Brain pericyte (primary cell): ENCODE data around the gene AP3S1.

ENCODE experiments used
- DNase-seq: peaks from one replicate; pipeline ENCODE4 v3.0.0-alpha.2; 2012; ENCODE audit warnings: low read depth, low spot score

The AP3S1 gene

DNA sequence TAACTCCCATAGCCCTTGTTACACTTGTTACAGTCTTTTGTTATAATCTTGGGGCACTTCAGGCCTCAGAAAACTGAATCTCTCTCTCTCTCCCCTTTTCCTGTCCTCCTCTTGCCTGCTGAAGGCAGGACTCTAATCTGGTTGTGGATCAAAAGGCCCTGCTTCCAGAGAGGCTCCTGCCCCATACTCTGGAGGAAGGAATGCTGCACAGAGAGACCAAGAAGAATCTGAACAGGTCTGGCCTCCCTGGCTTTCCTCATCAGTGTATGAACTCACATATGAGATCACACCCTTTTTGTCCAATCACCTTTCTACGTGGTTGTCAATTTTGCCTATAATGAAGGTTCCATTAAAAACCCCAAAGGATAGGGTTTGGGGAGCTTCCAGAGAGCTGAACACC lies 94.3 kb downstream of the AP3S1 start:
- DNase-seq, result no peak

DNA sequence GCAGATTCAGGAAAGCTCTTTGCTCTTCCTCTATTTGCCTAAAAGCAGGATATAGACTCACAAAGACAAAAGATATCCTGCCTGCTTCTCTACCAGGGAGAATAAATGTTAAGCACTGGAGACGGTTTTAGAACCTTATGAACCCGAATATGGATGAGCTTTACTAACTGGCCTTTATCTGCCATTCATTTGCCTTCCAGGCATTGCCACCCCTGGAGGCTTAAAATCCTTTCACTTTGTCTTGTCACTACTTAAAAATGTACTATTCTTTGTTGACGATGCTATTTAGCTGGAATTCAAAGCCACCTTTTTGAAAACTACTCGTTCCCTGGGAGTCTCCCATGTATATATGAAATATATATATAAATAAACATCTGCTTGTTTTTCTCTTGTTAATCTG lies 97.3 kb downstream of the AP3S1 start:
- DNase-seq, result no peak

DNA sequence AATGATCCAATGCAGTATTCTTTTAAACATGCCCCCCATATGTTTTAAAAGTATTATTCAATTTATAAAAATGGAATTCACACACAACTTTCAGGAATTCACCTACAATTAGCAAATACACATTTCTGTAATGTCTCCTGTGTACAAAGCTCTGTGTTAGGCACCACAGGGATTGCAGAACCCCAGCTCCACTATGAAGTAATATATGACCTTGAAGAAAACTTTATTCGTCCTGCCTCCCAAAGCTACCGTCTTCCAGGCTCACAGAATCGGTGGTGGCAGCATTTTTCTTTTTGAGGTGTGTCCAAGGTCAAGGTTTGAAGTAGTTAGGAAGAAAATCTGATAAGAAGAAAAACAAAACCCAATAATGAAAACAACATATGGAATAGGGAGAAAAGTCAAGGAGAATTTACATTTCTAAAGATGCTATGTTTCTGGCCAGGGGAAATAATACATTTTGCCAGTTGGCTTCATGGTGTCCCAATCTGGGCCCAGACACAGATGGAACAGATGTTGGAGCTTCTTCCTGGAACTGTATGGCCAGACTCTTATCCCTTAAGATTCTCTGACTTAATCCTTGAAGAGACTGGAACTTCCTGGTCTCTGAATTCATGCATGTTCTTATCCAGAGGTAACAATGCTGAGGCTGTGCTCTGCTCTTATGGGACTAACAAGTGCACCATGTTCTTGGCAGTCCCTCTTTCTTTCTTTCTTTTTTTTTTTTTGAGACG lies 98.5 kb downstream of the AP3S1 start:
- no peak for DNase-seq

DNA sequence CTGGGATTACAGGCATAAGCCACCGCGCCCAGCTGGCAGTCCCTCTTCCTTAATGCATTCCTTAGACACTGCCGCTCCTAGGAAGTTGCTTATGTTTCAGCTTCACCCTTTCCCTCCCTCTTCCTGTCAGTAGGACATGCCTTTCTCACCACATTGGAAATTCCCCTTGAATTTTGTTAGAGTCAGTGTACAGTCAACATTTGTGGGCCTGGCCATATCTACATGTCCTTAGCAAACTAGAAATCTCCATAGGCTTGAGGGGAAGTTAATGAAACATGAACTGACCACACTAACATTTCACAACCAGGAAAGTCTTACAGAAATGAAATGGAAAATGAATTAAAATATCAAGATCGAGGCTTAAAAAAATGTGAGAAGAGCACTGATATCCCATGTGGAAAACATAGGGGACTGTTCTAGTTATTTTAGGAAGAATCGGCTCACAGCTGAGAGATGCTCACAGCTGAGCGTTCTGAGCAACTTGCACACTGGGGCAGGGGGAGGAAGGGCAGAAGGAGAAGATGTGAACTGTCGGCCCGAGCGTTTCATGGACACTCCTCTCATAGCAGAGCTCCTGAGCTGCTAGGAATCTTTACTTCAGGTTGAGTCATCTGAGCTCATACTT lies 99.4 kb downstream of the AP3S1 start:
- DNase-seq, result peak; percentile 48

DNA sequence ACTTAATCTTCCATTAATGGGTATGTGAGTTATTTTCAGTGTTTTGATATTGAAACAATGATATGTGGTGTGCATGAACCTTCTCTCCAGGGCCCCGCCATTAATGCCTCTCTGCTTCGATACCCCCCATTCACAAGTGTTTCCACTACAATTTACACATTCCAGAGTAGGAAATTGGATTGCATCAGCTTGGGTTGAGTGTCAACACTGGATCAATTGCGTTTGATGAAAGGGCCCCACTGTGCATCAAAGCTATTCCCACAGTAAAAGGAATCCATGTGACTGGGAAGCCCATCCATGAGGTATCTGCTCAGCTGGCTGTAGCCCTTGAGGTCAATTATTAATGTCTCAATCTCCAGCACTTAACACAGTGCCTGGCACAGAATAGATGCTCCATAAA lies 102.8 kb downstream of the AP3S1 start:
- no peak for DNase-seq

DNA sequence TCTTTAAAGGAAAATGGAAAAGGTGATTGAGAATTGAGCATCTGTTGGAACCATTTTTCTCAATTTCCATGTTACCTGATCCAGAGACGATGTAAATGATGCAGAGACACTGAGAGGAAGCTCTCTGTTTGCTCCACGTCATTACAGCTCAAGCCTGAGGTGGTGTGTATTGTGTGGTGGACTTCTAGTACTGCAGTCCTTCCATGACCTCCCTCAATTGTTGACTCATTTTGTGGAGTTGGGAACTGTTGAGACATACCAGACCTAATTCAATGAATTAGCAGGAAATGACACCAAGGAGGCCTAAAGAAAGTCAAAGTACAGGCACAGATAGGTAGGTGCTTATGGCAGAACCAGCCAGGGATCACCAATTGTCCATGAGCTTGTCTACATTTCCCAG lies 104.9 kb downstream of the AP3S1 start:
- no peak for DNase-seq

DNA sequence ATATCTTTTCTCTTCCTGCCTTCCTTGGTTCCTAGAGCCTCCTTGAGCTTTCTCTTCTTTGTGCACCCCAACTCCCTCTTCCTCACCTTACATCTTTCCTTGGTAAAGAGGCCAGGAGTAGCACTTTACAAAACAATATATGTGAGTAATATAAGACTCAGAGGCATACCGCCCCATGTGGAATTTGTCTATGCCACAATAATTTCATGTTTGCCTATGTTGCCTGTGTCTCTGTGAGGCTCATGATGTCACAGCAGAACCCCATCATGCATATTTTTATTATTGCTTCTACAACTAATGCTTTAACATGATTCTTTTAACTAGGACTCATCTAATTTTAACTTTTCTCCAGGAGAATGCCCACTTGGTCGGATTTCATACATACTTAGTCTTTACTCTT lies 105.5 kb downstream of the AP3S1 start:
- no peak for DNase-seq

DNA sequence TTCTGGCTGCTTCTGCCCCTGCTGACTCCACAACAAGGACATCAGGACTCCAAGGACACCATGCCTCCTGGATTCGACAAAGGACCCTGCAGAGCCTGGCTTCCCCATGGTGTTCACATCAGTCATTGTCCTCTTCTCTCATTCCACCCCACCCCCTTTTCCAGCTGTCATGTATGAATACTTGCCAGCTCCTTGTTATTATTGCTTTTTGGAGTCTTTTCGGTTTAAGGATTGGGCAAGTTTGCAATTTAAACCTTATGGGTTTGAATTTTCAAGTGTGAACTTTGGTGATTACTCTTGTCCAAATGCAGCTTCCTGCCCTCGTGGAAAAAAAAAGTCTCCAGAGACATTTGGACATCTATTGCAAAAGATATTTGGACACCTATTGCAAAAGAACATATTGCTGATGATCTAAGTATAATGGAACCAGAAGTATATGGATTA lies 106.4 kb downstream of the AP3S1 start:
- DNase-seq, result no peak

DNA sequence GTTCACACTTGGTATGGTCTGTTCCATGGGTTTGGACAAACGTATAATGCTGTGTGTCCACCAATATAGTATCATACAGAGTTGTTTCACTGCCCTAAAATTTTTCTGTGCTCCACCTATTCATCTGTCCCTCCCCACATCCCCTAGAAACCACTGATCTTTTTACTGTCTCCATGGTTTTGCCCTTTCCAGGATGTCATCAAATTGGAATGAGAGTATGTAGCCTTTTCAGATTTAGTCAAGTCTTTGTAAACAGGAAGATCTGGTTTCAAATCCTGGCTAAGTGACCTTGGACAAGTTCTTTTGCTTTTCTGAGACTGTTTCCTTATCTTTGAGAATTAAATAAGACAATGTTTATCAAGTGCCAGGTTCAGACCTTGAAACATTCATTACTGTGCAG lies 107.4 kb downstream of the AP3S1 start:
- DNase-seq, result no peak

DNA sequence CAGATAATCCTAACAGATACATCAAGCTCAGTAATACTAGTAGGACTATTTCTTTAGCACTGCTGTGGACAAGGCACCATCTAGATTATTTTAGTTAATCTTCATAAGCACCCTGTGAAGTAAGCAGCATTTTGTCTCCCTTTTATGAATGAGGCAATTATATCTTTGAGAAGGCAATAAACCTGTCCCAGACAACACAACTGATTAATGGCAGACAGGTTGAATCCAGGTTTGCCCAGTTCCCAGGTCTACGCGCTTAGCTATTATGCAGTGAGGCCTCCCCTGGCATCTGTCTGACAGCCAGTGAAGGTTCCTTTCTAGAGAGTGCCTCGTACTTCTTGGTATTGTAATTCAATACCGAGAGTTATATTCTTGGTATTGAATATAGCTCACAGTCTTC lies 110.9 kb downstream of the AP3S1 start:
- DNase-seq, result no peak

DNA sequence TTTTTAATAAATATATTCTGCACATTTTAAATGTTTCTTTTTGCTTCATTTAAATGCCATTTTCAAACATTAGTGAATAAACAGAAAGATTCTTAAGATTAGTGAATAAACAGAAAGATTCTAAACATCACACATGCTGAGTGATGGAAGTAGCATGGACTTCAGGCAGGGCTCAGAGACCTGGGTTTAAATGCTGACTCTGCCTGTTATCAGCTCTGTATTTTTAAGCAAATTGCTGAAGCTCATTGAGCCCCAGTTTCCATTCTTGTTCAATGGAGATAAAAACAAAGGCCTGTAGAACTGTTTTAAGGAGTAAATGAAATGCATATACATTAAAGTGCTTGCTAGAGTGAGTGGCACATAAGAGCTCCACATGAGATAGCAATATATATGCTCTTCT lies 112.4 kb downstream of the AP3S1 start:
- no peak for DNase-seq

DNA sequence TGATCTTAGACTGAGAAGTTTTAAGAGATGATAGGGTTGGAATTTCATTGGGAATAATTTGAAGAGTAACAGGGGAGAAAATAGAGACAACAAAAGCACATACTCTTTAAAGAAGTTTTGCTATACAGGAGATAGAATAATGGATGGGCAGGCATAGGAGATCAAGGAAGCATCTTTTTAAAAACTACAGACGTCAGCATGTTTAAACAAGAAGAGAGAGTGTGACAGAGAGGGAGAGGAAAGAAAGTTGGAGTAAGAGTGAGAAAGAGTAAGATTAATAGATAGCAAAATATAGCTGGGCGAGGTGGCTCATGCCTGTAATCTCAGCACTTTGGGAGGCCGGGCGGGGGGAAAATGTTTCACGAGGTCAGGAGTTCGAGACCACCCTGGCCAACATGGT lies 115.2 kb downstream of the AP3S1 start:
- no peak for DNase-seq

DNA sequence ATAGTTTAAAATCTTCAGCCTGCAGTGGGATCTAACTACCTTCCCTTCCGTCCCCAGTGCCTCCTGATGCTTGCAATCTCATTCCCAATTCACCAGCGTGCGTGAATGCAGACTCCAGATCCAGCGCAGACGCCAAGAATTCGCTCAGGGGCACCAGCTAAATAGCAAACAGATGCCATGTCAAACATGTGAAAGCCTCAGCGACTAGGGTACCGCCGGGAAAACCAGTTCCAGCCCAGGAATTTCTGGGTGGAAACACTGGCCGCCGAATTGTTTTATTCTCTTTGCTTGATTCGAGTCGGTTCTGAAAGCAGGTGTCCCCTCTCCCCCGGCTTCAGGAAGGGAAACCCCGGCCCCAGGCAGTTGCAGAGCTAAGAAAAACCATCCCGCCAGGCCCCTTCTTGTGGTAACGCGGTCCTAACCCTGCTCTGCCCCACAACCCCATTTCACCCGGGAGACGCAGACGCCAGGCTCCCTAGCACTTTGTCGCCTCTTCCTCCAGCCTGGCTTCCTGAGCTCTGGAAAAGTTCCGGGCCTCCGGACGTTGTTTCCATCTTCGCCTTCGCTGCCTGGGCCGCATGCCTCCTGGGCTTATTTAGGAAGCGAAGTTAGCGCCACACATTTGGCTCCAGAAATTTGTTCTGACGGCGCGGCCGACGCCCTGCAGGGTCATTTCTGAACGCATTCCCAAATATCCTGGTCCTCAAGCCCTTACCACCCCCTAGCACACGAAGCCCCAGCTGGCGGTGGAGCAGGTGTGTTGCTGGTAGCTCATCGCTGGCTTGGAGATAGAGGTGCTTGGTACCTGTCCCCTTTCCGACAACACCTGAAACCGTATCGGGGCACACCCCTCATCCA lies 119.9 kb downstream of the AP3S1 start:
- DNase-seq, result no peak

DNA sequence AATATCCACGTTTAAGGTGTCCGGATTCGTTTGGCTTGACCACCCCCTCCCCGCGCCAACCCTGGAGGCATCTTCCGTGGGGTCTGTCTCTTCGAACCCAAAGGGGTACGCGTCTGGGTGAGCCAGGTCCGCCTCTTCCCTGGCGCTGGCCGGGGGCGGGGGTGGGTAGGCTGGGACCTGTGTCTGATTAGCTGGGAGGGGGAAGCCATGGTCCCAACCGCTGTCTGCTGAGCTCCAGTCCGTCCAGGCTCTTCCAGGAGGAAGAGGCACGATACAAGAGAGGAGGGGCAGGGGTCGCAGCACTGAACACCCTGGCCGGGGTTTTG lies 120.5 kb downstream of the AP3S1 start, which contains the start of gene LVRN:
Gene LVRN, plus strand, starts transcription at position 237 of the 326 bp plus-strand sequence. CDS start 143 bp downstream, outside the sequence.
- no peak for DNase-seq

DNA sequence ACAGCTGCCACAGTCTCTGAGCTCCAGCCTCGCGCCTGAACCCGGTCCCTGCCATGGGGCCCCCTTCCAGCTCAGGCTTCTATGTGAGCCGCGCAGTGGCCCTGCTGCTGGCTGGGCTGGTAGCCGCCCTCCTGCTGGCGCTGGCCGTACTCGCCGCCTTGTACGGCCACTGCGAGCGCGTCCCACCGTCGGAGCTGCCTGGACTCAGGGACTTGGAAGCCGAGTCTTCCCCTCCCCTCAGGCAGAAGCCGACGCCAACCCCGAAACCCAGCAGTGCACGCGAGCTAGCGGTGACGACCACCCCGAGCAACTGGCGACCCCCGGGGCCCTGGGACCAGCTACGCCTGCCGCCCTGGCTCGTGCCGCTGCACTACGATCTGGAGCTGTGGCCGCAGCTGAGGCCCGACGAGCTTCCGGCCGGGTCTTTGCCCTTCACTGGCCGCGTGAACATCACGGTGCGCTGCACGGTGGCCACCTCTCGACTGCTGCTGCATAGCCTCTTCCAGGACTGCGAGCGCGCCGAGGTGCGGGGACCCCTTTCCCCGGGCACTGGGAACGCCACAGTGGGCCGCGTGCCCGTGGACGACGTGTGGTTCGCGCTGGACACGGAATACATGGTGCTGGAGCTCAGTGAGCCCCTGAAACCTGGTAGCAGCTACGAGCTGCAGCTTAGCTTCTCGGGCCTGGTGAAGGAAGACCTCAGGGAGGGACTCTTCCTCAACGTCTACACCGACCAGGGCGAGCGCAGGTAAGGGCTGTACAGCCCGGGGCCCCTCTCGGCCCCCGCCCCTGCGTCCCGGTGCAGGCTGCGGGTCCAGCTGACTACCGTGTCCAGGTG lies 121.0 kb downstream of the AP3S1 start:
- no peak for DNase-seq

DNA sequence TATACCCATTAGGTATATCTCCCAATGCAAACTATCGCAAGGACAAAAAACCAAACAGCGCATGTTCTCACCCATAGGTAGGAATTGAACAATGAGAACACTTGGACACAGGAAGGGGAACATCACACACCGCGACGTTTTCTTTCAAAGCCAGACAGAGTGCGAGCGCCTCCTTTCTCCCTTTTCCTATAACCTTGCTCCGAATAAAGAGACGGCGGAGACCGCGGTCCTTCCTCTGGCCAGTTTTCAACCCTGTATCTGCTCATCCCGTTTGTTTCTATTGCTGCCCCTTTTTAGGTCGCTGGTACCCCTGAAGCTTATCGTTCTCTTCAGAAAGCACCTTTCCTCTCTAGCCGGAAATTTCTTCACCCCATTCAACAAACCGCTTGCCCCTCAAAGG lies 121.8 kb downstream of the AP3S1 start:
- DNase-seq, result no peak
